ENCODE results near the gene PAX4.

GRCh38 chr7:127658970-127659630 lies 41.2 kb upstream of the PAX4 start:
- TF ChIP-seq MAX (IDR thresholded peaks at IDR 0.05) (no peak), TEAD4 (IDR thresholded peaks at IDR 0.05) (no peak), TAF1 (IDR thresholded peaks at IDR 0.05; ENCODE audit: low read depth) (no peak)
